CD4-positive, alpha-beta T cell treated with Interleukin-6 for 4 hours (primary cell): ENCODE data around the gene WDR31.
"Not testable (repeated sequence)": the region's sequence is repeated elsewhere in the genome, so short reads cannot be mapped to it uniquely, and the experiment has no call there.

Experiments used
- DNase-seq: peaks from one replicate; pipeline ENCODE4 v3.0.0-alpha.2; 2020; ENCODE audit warnings: mixed read lengths

The WDR31 gene

DNA sequence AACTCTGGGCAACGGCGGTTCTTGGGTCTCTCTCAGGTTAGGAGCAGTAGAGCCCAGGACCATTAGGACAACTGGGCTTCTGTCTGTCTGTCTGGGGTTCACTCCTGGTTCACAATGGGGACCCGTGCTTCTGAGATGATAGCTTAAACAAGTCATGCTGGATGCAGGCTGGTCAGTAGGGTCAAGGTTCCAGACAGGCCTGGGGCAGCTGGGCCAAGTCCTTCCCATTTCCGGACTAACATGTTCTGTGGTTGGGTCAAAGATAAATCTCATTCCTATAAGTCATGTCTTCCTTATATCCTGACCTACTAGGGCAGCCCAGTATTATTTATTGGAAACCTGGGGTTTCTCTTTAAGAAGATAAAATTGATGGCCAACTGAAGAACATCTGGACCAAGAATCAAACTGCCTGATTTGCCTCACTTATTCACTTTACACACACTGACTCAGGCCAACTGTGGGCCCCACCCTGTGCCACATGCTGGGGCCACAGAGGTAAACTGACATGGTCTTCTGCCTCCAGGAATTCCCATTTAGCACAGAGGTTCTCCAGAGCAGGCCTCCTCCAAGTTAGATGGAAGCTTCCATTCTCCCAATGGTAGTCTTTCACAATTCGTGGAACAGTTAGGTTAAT is 28.4 kb upstream of the WDR31 start:
- no peak for DNase-seq

DNA sequence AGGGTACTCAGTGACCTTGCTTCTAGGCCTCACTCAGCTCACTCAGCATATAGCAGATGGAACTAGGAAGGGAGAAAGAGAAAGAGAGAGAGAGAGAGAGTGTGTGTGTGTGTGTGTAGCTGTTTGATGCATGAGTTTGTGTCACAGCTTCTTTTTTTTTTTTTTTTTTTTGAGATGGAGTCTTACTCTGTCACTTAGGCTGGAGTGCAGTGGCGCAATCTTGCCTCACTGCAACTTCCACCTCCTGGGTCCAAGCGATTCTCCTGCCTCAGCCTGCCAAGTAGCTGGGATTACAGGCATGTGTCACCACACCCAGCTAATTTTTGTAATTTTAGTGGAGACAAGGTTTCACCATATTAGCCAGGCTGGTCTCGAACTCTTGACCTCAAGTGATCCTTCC is 25.6 kb upstream of the WDR31 start:
- not testable (repeated sequence) for DNase-seq

DNA sequence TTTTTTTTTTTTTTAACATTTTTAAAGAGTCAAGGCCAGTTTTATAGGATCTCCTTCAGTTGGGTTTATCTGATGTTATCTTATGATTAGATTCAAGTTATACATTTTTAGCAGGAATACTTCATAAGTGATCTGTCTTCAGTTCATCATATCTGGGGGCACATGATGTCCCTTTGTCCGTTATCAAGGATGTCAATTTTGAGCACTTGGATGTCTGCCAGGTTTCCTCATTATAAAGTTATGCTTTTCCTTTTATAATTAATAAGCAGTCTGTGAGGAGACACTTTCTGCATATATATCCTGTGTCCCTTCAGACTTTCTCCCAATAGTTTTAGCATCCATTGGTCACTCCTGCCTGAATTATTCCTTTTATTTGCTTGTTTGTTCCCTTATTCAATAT is 24.9 kb upstream of the WDR31 start:
- no peak for DNase-seq

DNA sequence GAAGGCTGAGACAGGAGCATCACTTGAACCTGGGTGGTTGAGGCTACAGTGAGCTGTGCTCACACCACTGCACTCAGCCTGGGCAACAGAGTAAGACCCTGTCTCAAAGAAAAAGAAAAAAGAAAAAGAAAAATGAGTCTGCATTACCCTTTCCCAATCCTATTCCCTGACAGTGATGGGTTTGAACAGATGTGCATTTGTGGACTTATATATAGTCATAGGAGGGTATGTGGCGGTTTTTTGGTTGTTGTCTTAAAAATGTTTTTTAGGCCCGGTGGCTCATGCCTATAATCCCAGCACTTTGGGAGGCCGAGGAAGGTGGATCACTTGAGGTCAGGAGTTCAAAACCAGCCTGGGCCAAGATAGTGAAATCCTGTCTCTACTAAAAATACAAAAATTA is 23.3 kb upstream of the WDR31 start:
- no peak for DNase-seq

DNA sequence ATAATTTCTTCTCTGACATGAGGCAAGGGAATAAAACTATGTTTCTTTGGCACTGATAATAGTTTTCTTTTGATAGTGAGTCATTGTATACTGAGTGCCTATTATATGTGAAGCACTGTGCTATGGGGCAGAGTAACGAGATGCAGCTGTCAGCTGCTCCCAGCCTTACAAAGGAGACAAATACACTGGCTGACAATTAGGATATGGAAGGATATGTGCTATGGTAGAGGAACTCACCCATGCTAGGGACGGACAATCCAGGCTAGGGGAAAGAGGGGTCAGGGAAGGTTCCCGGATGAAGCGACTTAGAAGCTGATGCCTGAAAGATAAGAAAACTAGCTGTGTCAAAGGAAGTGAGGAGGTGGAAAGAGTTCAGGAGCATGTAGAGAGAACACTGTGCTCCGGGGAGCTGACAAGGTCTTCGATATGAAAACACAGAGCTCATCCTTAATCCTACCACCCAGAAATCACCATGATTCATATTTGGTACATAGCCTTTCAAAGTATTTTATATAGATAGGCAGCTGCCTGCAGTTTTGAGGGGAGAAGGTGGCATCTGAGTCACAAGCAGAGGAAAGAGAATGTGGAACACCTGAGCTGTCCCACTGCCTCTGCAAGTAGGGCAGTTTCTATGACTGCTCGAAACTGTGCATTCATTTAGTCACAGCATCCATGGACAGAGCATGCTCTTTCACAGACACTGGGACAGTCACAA is 21.4 kb upstream of the WDR31 start:
- no peak for DNase-seq

DNA sequence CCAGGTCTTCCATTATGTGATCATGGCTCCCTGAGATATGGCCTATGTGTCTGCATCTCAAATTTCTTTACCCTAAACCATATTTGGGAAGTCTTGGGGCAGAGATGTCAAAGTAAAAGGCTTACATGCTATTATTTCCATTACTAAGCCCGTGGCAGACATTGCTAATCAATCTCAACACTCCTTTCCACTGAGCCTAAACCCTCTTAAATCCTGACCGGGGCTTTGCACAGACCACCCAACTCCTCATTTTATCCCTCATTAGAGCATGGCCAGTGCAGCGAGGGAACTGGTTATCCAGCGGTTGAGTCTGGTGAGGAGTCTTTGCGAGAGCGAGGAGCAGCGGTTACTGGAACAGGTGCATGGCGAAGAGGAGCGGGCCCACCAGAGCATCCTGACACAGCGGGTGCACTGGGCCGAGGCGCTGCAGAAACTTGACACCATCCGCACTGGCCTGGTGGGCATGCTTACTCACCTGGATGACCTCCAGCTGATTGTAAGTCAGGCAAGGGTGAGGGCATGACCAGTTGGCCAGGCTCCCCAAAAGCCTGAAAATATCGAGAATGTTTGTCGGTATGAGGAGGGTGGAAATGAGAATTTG is 20.3 kb upstream of the WDR31 start:
- DNase-seq = no peak

DNA sequence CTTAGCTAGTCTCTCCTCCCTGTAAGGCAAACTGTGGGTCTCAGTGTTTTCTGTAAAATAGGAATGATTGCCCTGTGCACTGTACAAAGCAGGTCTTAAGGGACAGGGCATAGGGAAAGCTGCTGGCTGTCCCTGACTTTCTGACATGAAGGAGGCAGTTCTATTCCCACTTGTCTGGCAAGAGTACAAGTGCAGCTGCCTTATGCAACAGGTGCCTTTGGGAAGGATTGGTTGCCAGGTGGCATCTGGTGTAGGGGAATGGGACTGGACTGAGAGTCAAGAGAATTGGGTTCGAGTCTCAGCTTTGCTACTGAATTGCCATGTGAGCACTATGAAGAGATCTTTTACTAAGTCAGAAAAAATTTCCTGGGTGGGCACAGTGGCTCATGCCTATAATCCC is 19.3 kb upstream of the WDR31 start:
- no peak for DNase-seq

DNA sequence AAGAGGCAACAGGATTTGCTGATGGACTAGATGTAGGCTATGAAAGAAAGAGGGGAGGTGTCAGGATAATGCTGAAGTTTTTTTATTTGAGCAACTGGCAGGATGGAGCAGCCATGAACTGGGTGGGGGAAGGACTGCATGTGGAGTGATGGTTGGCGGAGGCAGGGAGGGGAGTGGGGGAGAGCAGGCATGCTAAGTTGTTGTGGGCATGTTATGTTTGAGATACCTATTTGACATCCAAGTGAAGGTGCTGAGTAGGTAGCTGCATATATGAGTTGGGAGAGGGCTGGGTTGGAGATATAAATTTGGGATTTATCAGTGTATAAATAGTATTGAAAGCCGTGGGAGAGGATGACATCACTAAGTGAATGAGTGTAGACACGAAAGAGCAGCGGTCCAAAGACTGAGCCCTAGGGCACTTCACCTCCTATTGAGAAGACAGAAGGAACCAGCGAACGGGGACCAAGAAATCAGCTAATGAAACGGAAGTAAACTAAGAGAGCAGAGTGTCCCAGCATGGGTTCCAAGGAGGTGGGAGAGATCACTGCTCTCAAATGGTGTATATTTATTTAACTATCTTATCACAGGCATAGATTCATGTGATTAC is 16.7 kb upstream of the WDR31 start:
- no peak for DNase-seq

DNA sequence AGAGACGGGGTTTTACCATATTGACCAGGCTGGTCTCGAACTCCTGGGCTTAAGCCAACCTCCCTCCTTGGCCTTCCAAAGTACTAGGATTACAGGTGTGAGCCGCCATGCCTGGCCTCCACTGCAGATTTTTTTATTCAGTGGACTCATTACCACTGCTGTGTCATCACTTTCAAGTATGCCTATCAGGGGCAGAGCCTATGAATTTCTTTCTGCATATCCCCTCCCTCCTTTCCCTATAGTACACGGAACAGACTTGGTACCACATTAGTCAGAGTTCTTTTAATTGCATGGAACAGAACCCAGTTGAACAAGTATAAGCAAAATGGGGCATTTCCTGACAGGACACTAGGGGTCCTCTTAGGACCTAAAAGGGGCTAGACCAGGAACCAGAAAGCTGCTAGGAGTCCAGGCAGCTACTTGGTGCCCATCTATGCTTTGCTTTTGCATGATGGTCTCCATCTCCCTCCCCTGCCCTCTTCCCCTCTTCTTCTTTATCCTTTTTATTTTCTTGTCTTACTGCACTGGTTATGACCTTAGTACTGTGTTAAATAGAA is 15.0 kb upstream of the WDR31 start:
- DNase-seq = no peak

DNA sequence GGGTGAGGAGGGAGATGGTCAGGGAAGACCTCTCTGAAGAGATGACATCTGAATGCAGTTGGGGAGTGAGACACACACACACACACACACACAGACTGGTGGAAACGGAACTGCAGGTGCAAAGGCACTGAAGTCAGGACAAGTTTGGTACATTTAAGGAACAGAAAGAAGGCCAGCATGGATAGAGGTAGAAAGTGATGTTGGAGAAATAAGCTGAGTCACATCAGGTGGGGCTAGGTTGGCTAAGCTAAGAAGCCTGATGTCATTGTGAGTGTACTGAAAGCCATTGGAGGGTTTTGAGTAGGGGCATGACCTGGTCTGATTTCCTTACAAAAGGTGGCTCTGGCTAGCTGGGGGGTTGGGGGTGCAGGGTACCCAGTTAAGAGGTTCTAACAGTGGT is 12.3 kb upstream of the WDR31 start:
- DNase-seq = no peak

DNA sequence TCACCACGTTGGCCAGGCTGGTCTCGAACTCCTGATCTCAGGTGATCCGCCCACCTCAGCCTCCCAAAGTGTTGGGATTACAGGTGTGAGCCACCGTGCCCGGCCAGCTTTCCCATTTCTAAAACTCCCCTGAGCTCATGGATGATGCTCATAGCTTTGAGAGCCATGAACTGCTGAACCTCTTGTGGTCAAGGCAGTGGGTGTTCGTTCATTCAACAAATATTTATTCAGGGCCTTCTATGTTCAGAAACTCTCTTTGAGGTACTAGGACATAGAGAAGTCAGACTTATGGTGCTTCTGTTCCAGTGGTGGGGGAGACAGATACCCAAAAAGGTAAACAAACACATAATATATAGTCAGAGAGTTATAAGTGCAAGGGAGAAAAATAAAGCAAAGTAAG is 11.9 kb upstream of the WDR31 start:
- DNase-seq = no peak

DNA sequence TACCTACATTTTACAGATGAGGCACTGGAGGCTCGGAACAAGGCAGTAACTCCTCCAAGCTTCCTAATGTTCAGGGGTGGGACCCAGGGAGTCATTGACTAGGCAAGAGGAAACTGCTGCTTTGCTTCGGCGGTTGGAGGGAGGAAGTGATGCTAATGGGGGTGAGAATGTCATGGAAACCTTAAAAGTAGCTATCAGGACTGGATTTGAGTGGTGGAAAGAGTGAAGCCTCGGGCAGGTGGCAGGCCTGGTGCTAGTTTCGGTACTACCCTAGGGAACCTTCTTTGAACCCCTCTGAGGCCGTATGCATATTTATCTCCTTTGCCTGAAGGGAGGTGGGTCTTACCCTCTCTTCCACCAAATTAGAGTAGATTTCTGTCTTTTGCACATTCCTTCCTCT is 10.9 kb upstream of the WDR31 start:
- peak; percentile 15 for DNase-seq

DNA sequence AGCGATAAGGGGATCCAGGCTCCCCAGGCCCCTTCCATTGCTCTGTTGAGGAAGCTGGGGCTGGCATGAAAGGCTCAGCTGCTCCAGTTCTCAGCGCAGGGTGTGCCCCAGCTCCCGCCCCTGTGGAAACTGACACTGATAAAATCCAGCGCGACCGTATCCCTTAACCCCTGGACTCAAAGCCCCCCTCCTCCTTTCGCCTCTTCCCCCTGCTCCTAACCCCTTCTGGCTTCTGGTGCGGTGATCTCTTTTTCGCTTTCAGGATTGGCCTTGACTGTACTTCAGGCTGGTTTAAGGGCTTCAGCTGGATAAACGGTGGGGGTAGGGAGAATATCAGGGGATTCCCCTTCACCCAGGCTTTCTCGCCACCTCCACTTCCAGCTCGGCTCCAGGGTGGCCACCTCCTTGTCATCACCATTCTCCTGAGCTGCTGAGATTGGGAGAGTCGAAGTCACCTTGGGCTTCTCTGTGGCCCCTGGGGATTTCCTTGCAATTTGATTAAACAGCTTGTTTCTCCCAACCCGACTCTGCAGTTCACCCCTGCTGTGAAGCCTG is 10.1 kb upstream of the WDR31 start:
- no peak for DNase-seq

DNA sequence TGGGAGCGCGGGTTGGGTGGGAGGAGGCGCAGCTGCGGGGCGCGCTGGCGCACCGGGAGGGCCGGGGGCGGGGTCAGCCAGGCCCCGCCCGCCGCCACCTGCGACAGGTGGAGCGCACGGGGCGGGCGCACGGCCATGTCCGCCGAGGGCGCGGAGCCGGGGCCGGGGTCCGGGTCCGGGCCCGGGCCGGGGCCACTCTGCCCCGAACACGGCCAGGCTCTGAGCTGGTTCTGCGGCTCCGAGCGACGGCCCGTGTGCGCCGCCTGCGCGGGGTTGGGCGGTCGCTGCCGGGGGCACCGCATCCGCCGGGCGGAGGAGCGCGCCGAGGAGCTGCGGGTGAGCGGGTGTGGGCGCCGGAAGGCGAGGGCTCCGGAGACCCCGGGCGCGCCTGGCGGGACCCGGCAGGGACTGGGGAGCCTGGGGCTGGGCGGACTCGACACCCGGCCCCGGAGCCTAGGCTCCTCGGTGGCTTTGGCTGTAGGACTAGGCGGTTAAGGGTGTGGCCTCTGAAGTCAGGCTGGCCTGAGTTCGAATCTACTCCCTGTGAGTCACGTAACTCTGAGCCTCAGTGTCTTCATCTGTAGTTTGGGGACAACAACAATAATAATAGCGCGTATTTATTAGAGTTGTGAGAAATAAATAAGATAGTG is 9.5 kb upstream of the WDR31 start, which contains the start of gene BSPRY:
Gene BSPRY (plus strand): TSS at position 97 of the 650 bp plus-strand sequence. CDS start 39 bp downstream, at position 136.
- DNase-seq = peak; percentile 43

DNA sequence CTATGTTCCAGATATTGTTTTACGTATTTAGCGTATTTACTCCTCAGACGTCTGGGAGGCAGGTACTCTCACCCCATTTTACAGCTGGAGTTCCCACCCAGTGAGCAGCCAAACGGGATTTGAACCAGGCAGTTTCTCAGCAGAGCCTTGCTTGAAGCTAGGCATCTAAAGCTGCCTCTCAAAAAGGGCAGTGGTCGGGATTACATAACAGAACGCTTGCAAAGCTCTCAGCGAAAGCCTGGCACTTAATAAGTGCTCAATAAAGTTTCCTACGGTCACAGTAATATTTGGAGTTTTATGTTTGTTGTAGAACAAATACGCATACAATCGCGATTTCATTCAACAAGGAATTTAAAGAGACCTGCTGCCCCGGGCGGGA is 9.0 kb upstream of the WDR31 start:
- DNase-seq = no peak

DNA sequence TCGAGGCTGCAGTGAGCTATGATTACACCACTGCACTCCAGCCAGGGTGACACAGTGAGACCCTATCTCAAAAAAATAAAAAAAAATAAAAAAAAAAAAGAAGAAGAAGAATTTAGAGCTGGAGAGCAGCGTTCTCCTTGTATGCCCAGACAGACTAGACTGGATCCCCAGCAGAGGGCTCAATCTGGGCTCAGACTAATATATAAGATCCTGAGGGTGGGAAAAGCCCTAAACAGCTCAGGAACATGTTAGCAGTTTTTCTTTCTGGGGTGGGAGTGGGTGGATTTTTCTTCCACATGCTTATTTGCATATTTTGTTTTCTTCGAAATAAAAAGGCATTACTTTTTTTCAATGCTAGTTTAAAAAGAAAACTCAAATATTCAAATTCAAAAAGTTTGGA is 8.4 kb upstream of the WDR31 start:
- no peak for DNase-seq

DNA sequence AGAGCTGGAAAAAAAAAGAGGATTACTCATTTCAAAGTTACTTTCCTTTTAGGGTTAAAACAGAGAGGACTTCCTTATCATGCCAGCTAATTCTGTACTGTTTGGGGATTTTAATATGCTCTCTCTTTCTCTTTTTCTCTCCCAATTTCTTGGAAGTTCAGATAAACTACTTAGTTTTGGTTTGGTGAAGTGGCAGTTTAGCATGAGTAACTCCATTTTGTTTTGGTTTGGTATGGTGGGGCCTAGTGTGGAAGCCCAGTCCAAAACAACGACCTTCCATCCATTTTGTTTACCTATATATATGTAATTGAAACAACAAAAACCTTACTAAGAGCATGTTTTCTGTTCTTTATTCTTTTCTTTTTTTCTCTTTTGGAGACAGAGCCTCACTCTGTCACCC is 5.6 kb upstream of the WDR31 start:
- no peak for DNase-seq

DNA sequence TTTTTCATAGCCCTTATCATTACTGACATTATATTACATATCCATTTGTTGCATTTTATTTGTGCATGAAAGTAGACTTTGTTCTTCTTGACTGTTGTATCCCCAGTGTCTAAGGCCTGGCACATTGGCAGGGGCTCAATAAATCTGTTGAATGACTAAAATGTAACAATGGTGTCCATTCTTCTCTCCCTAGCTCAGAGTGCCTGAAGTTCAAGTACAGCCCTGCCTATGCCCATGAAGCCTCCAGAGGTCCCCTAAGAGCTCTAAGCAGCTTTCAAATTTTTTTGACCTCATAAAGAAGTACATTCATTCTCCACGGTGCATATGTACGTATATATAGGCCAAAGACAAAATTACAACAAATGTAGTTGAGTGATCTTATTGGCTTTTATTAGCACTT is 5.1 kb upstream of the WDR31 start:
- DNase-seq = no peak

DNA sequence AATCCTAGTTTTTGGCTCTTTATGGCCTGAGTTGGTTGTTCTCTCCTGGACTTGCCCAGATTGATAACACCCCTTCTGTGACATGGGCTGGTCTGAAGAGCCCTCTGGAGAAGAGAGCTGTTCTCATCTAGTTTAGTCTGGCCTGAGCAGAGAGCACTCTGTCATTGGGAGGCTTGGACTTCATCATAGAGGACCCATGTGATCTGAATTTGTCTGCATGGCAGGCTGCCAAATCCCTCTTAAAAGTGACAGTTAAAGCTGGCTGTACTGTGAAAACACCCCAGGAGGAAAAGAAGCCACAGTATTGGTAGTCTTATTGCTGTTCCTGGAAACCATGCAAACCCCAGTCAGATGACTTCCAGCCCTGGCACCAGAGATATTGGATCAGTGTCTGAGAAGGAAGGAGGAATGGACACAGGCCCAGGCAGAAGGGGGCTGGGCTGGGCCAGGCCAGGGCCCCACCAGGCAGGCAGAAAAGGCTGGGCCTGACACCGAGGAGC is 3.7 kb upstream of the WDR31 start:
- DNase-seq = peak; percentile 42

DNA sequence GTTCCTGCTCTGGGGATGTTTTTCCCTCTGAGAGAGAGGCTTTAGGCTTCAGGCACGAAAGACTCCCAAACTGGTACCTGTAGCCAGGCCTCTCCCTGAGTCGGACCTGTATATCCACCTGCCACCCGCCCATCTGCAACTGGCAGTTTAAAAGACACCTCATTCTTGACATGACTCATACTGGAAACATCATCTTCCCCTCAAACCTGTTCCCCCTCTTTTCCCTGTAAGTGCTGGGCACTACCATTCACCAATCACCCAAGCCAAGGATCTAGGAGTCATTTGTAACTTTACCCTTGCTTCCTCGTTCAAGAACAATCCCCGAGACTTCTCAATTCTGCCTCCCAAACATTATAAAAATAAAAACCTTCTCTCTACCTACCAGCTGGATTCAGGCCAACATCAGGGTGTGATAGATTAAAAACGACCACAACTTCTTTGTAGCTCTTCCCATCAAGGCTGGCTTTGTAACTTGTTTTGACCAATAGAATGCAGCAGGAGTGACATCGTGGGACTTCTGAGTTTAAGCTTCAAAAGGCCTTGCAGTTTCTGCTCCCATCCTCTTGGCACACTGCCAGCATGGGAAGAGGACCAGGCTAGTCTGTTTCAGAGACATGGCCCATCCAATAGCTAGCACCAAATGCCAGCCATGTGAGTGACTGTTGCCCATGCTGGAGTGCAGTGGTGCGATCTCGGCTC is 1.8 kb upstream of the WDR31 start:
- DNase-seq = peak; percentile 64

DNA sequence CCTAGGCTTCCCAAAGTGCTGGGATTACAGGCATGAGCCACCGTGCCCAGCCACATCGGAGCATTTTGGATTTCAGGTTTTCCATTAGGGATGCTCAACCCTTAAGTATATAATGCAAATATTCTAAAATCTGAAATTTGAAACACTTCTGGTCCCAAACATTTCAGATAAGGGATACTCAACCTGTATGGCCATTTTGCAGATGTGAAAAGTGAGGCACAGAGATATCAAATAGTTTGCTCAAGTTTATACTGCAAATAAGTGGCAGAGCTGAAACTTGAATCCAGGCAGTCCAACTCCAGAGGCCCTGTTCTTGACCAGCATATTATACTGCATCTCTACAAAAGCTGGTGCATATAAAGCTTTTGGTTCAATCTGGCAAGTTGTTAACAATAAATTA is 2.4 kb downstream of the WDR31 start:
- no peak for DNase-seq

DNA sequence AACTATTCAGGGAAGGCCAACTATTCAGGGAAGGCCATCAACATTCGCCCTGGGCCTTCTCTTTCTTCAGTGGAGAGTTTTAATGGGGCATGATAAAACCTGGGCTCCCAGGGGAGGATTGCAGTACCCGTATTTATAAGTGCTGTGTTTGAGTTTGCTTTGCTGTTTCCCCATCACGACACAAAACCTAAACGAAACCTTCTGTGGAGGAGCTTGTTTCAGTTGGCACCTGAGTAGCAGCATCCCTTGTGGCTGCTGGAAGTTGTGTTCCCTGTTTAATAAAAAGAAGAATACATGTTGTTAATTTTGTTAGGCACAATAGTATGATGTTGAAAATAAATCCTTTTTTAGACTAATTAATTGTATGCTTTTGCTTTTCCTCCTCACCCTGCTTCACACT is 8.3 kb downstream of the WDR31 start:
- DNase-seq = no peak
